HFFc6 (cell line): ENCODE measurements around the gene MB. TPM values are rescaled to one million over a fixed set of nuclear protein-coding genes. Genes with fewer than 3 reads are reported as not detected.
A peak's percentile ranks its signal among the peaks of the same experiment; 100 is the strongest.
"Not testable (repeated sequence)": the region's sequence is repeated elsewhere in the genome, so short reads cannot be mapped to it uniquely, and the experiment has no call there.

ENCODE experiments used
- DNase-seq: peaks from one replicate; pipeline ENCODE4 v3.0.0-alpha.2; 2018
- H3K27ac Mint-ChIP-seq: 2 replicates; pipeline ENCODE4 v1.8.0; 2020; ENCODE audit warnings: mild to moderate bottlenecking, mixed read lengths
- H3K27me3 Mint-ChIP-seq: 2 replicates; pipeline ENCODE4 v1.8.0; 2021; ENCODE audit warnings: mild to moderate bottlenecking, moderate library complexity, mixed read lengths; ENCODE audit not compliant: insufficient read depth
- H3K36me3 Mint-ChIP-seq: 2 replicates; pipeline ENCODE4 v1.8.0; 2021; ENCODE audit warnings: low read depth, mixed read lengths
- H3K4me1 Mint-ChIP-seq: 2 replicates; pipeline ENCODE4 v1.8.0; 2020; ENCODE audit warnings: low read depth, mixed read lengths
- H3K4me3 Mint-ChIP-seq: 2 replicates; pipeline ENCODE4 v1.8.0; 2020; ENCODE audit warnings: mild to moderate bottlenecking, moderate library complexity, mixed read lengths
- H3K9me3 Mint-ChIP-seq: 2 replicates; pipeline ENCODE4 v1.8.0; 2020; ENCODE audit warnings: mild to moderate bottlenecking, mixed read lengths
- long read RNA-seq: library from polyadenylated mRNA; unstranded; transcript quantifications from one replicate; pipeline ENCODE4 v2.0.0, GENCODE V29; 2019
- total RNA-seq, 6 experiments: library from RNA; stranded (reverse); fragmentation: NEBNext Ultra II Directional; extraction: Animal tissue kit (Norgen Biotek cat#: 25700); gene quantifications; 2 replicates in 1 of 6; 3 replicates in 5 of 6; pipeline ENCODE4 v1.2.3, GENCODE V29; 2021
- TF ChIP-seq, protein P1 (sequence below): fragments of 200-600 bp; sonication (generic); IDR thresholded peaks from 2 replicates; pipeline ENCODE4 v1.5.0; 2021; ENCODE audit warnings: antibody characterized with exemption, mild to moderate bottlenecking

MB gene
- total RNA-seq = not detected
- long read RNA-seq = 0 reads

DNA sequence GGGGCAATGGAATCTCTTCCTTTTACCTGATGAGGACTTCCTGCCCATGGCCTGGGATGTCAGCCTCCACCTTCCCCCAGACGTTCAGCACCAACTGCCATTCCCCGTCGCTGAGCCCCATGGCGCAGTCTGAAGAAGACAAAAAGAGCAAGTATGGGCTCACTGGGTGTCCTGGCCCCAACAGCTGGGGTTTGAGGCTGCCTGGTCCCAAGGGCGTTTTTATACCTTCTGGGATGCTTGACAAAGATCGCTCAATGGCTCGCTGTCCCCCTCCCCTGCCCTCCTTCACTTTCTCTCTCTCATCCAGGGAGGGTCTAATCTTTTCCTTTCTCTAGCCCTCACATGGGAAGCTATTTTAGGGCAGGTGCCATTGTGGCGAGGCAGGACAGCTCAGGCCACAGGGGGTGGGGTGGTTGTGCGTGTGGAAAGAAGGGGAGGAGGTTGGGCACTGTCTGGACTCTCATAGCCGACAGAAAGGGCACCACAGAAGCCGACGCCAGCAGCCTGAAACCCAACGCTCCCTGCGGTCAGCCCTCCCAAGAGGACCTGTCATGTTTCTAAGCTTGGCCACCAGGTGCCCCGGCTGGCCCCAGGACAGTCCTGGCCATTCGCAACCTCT, at the start of gene MB:
MB (minus strand) TSS at position 193 of the 619 bp plus-strand sequence; CDS start at position 121, 72 bp downstream.
- TF ChIP-seq, protein P1, sequence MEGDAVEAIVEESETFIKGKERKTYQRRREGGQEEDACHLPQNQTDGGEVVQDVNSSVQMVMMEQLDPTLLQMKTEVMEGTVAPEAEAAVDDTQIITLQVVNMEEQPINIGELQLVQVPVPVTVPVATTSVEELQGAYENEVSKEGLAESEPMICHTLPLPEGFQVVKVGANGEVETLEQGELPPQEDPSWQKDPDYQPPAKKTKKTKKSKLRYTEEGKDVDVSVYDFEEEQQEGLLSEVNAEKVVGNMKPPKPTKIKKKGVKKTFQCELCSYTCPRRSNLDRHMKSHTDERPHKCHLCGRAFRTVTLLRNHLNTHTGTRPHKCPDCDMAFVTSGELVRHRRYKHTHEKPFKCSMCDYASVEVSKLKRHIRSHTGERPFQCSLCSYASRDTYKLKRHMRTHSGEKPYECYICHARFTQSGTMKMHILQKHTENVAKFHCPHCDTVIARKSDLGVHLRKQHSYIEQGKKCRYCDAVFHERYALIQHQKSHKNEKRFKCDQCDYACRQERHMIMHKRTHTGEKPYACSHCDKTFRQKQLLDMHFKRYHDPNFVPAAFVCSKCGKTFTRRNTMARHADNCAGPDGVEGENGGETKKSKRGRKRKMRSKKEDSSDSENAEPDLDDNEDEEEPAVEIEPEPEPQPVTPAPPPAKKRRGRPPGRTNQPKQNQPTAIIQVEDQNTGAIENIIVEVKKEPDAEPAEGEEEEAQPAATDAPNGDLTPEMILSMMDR = no peak
- Mint-ChIP-seq H3K27me3 (peaks cover 9% of the 10 kb centered on the region), H3K27ac (no peak within 1 kb of the TSS)

GRCh38 chr22:35666699-35667098, 49.6 kb upstream of the MB start:
- Mint-ChIP-seq H3K9me3 (peaks cover 14% of the 10 kb centered on the region), H3K4me1 (peaks cover 13% of the 10 kb centered on the region), H3K36me3 (peaks cover 12% of the 10 kb centered on the region)
- not testable (repeated sequence) for DNase-seq, H3K27ac Mint-ChIP-seq, H3K4me3 Mint-ChIP-seq, H3K27me3 Mint-ChIP-seq

More for the DNA sequence above, at the start of gene MB:
- H3K9me3 Mint-ChIP-seq = no peaks in the 10 kb centered on the region
- no peak for DNase-seq
- no peak within 1 kb of the TSS for H3K4me3 Mint-ChIP-seq
- no peaks in the 10 kb centered on the region for H3K36me3 Mint-ChIP-seq
- 0 out of 2 replicates have a peak, but pooled peaks cover 5% of the 10 kb centered on the region for H3K4me1 Mint-ChIP-seq

GRCh38 chr22:35664955-35665587, 47.9 kb upstream of the MB start:
- Mint-ChIP-seq H3K36me3 (peaks cover 12% of the 10 kb centered on the region), H3K27ac (no peak overlapping the region), H3K27me3 (peaks cover 2% of the 10 kb centered on the region), H3K4me1 (peaks cover 26% of the 10 kb centered on the region), H3K9me3 (peaks cover 14% of the 10 kb centered on the region), H3K4me3 (no peak overlapping the region)
- TF ChIP-seq, protein P1 = no peak
- no peak for DNase-seq

DNA sequence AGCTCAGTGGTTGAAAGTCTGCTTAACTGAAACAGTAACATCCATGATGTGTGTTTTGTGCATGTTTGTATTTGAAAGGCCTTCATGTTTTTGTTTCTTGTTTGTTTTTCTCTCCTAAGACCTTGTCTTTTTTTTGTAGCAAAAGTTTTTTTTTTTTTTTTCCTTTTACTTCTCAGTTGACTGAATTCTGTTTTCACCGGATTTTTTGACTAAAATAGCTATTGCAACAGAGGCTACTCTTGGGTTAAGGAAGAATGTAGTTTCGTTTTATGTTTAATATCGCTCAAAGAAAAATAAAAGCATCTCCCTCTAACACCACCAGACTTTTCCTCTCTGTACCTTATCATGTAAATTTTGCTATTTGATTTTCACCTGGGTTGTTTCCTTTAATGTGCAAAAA, 46.2 kb upstream of the MB start:
- no peaks in the 10 kb centered on the region for H3K27me3 Mint-ChIP-seq
- H3K9me3 Mint-ChIP-seq = peaks cover 14% of the 10 kb centered on the region
- H3K4me1 Mint-ChIP-seq = peaks cover 26% of the 10 kb centered on the region
- no peak for DNase-seq
- TF ChIP-seq, protein P1 = no peak
- H3K36me3 Mint-ChIP-seq = peaks cover 23% of the 10 kb centered on the region
- peak overlapping the region; percentile 9; the same call in 1 of the 2 replicates for H3K27ac Mint-ChIP-seq
- H3K4me3 Mint-ChIP-seq = peak overlapping the region; percentile 49; the same call in 1 of the 2 replicates

DNA sequence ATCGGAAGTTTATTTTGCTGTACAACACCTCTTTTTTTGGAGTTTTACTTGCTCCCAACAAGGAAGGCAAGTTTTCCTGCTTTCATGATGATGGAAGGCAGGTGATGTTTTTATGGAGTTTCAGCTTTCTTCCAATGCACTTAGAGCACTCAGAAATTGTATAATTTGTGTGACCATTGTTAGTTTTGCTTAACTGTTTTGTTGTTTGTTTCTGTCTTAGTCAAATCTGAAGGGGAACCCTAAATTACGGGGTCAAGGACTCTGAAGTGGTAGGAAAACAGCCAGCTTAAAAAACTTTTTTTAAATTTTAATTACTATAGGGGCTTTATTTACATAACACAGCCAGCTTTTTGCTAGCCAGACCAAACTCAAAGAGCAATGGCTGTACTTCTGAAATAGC, 45.8 kb upstream of the MB start:
- no peak for DNase-seq
- TF ChIP-seq, protein P1 = no peak
- Mint-ChIP-seq H3K4me1 (peaks cover 26% of the 10 kb centered on the region), H3K4me3 (no peak overlapping the region), H3K27me3 (no peaks in the 10 kb centered on the region; the same call in 1 of the 2 replicates), H3K9me3 (peaks cover 14% of the 10 kb centered on the region), H3K36me3 (peaks cover 28% of the 10 kb centered on the region), H3K27ac (no peak overlapping the region)

GRCh38 chr22:35661464-35661863, 44.3 kb upstream of the MB start:
- H3K9me3 Mint-ChIP-seq = peaks cover 6% of the 10 kb centered on the region
- H3K4me3 Mint-ChIP-seq = no peak overlapping the region
- TF ChIP-seq, protein P1 = no peak
- peaks cover 26% of the 10 kb centered on the region for H3K4me1 Mint-ChIP-seq
- H3K27me3 Mint-ChIP-seq = no peaks in the 10 kb centered on the region; the same call in 1 of the 2 replicates
- no peak overlapping the region for H3K27ac Mint-ChIP-seq
- peak; percentile 66 for DNase-seq
- H3K36me3 Mint-ChIP-seq = peaks cover 32% of the 10 kb centered on the region
